ENCODE results near the gene PELI2.

PELI2 gene

GRCh38 chr14:56297449-56297848 is 179.2 kb downstream of the PELI2 start:
- no peaks in the 10 kb centered on the region for H3K4me1 ChIP-seq (ENCODE audit: control insufficient read depth, insufficient read depth, low read length)
- POLR2A ChIA-PET = no interaction called here
- no peak for TF ChIP-seq ZBTB17 (tag by site-specific recombination; IDR thresholded peaks at IDR 0.05)
- TF ChIP-seq TCF7L2 (IDR thresholded peaks at IDR 0.05; ENCODE audit: borderline replicate concordance, low read depth, low read length) = no peak
- no peak for TF ChIP-seq OSR2 (tag by site-specific recombination; IDR thresholded peaks at IDR 0.05)
- no peak for TF ChIP-seq AEBP2 (tag by site-specific recombination; IDR thresholded peaks at IDR 0.05; ENCODE audit: borderline replicate concordance)
- TF ChIP-seq YY1 (tag by site-specific recombination; IDR thresholded peaks at IDR 0.05) = no peak
- no peak for TF ChIP-seq ZNF221 (tag by site-specific recombination; IDR thresholded peaks at IDR 0.05; ENCODE audit: borderline replicate concordance)
- no peak for TF ChIP-seq BCL11B (tag by site-specific recombination; IDR thresholded peaks at IDR 0.05; ENCODE audit: low read depth)
- no peak overlapping the region for H3K4me3 ChIP-seq (ENCODE audit: low read depth, low read length)
- H3K9me3 ChIP-seq (ENCODE audit: control insufficient read depth, insufficient read depth, low read depth, low read length) = no peaks in the 10 kb centered on the region
- CTCF ChIA-PET = no interaction called here
- H3K36me3 ChIP-seq (ENCODE audit: control insufficient read depth in 2 of 2, insufficient read depth in 1 of 2, low read length in 2 of 2) = peaks cover 0 to 7% of the 10 kb centered on the region in 2 experiments; a peak in 1 of 3 replicates
- H3K27ac ChIP-seq (ENCODE audit: extremely low read depth, low read depth, low read length) = no peak overlapping the region

GRCh38 chr14:56299306-56299984 is 181.2 kb downstream of the PELI2 start:
- no peak for TF ChIP-seq ZNF654 (tag by site-specific recombination; IDR thresholded peaks at IDR 0.05; ENCODE audit: low read depth)
- TF ChIP-seq ZBTB44 (tag by site-specific recombination; IDR thresholded peaks at IDR 0.05) = no peak
- TF ChIP-seq ATF2 (tag by site-specific recombination; IDR thresholded peaks at IDR 0.05; ENCODE audit: low read depth) = no peak
- TF ChIP-seq PATZ1 (tag by site-specific recombination; IDR thresholded peaks at IDR 0.05) = no peak
- TF ChIP-seq KLF10 (tag by site-specific recombination; IDR thresholded peaks at IDR 0.05) = no peak

GRCh38 chr14:56300495-56300894 is 182.3 kb downstream of the PELI2 start:
- CTCF ChIA-PET = interaction anchor here (0.6 kb wide), 1 partner anchor 832 kb away, joined by 3 read pairs; no protein-coding TSS in a partner anchor
- H3K36me3 ChIP-seq (ENCODE audit: control insufficient read depth in 2 of 2, insufficient read depth in 1 of 2, low read length in 2 of 2) = peaks cover 0 to 7% of the 10 kb centered on the region in 2 experiments; a peak in 2 of 3 replicates
- no peak overlapping the region for H3K4me3 ChIP-seq (ENCODE audit: low read depth, low read length)
- POLR2A ChIA-PET = no interaction called here
- H3K9me3 ChIP-seq (ENCODE audit: control insufficient read depth, insufficient read depth, low read depth, low read length) = no peaks in the 10 kb centered on the region
- no peaks in the 10 kb centered on the region for H3K4me1 ChIP-seq (ENCODE audit: control insufficient read depth, insufficient read depth, low read length)
- no peak overlapping the region for H3K27ac ChIP-seq (ENCODE audit: extremely low read depth, low read depth, low read length)
- TF ChIP-seq ZNF48 (tag by site-specific recombination; IDR thresholded peaks at IDR 0.05) (no peak), SP7 (tag by site-specific recombination; IDR thresholded peaks at IDR 0.05) (no peak), KLF8 (tag by site-specific recombination; IDR thresholded peaks at IDR 0.05) (no peak), ZNF692 (tag by site-specific recombination; IDR thresholded peaks at IDR 0.05) (no peak), ZNF548 (tag by site-specific recombination; IDR thresholded peaks at IDR 0.05) (no peak), AEBP2 (tag by site-specific recombination; IDR thresholded peaks at IDR 0.05; ENCODE audit: borderline replicate concordance) (no peak), KLF16 (tag by site-specific recombination; IDR thresholded peaks at IDR 0.05) (no peak), ZNF274 (IDR thresholded peaks at IDR 0.05; ENCODE audit: low read length) (no peak), ZNF274 (tag by site-specific recombination; IDR thresholded peaks at IDR 0.05; ENCODE audit: borderline replicate concordance) (no peak), ZNF560 (tag by site-specific recombination; IDR thresholded peaks at IDR 0.05; ENCODE audit: borderline replicate concordance) (no peak)

More at GRCh38 chr14:56299306-56299984, 181.2 kb downstream of the PELI2 start:
- Histone ChIP-seq H3K9me3 (ENCODE audit: control insufficient read depth, insufficient read depth, low read depth, low read length) (no peaks in the 10 kb centered on the region), H3K4me3 (ENCODE audit: low read depth, low read length) (no peak overlapping the region), H3K36me3 (ENCODE audit: control insufficient read depth in 2 of 2, insufficient read depth in 1 of 2, low read length in 2 of 2) (peaks cover 0 to 7% of the 10 kb centered on the region in 2 experiments; a peak in 1 of 3 replicates), H3K4me1 (ENCODE audit: control insufficient read depth, insufficient read depth, low read length) (no peaks in the 10 kb centered on the region), H3K27ac (ENCODE audit: extremely low read depth, low read depth, low read length) (no peak overlapping the region)
- ChIA-PET CTCF (interaction anchor here (0.6 to 0.9 kb wide), 4 partner anchors 12 to 831 kb away, joined by 3 to 5 read pairs (median 3); no protein-coding TSS in a partner anchor), POLR2A (no interaction called here)
